Panc1 (cell line): ENCODE results near the gene TIMM9. TPM values are rescaled to one million over a fixed set of nuclear protein-coding genes. Genes with fewer than 3 reads are reported as not detected.
"Not testable (repeated sequence)": the region's sequence is repeated elsewhere in the genome, so short reads cannot be mapped to it uniquely, and the experiment has no call there.

Experiments used
- ATAC-seq: fragments of 200-7000 bp; cut with Tn5 transposase; 2 replicates; pipeline ENCODE4 v1.9.1; 2020; ENCODE audit warnings: mild to moderate bottlenecking, moderate library complexity
- BruUV-seq: library from RNA; stranded (reverse); fragments of 400-500 nt; replicated peaks from 2 replicates; lab custom pipeline; 2021; lab: Mats Ljungman, UMichigan
- CTCF ChIA-PET: fragments of 300-600 bp; sonication (Branson Sonifier 250); formaldehyde crosslinking; loops from one replicate; lab custom pipeline; 2022; ENCODE audit warnings: antibody characterized with exemption; lab: Charles Lee
- POLR2A ChIA-PET: fragments of 300-600 bp; sonication (Branson Sonifier 250); formaldehyde crosslinking; loops from one replicate; lab custom pipeline; 2022; ENCODE audit warnings: antibody characterized with exemption; lab: Charles Lee
- DNase-seq: peaks from one replicate; pipeline ENCODE4 v3.0.0-alpha.2; 2010; ENCODE audit warnings: low read depth, low spot score
- H3K27ac ChIP-seq: 2 replicates; pipeline ENCODE4 v1.5.1; 2011; ENCODE audit warnings: mild to moderate bottlenecking, low read length, inconsistent platforms
- H3K27me3 ChIP-seq: fragments of 200-500 bp; sonication (Bioruptor generic); 2 replicates; pipeline ENCODE4 v1.6.0; 2014; ENCODE audit warnings: low read length, inconsistent platforms; ENCODE audit not compliant: control insufficient read depth, insufficient read depth
- H3K36me3 ChIP-seq: fragments of 200-500 bp; sonication (Bioruptor generic); 2 replicates; pipeline ENCODE4 v1.5.1; 2014; ENCODE audit warnings: inconsistent platforms, mild to moderate bottlenecking, low read length, moderate library complexity; ENCODE audit not compliant: control insufficient read depth, insufficient read depth
- H3K4me1 ChIP-seq: 2 replicates; pipeline ENCODE4 v1.5.1; 2011; ENCODE audit warnings: inconsistent platforms, mild to moderate bottlenecking, low read length, moderate library complexity; ENCODE audit not compliant: control insufficient read depth, insufficient read depth
- H3K4me3 ChIP-seq, 2 experiments: 2 replicates each; pipeline ENCODE4 v1.5.1; 2011 to 2012; ENCODE audit warnings: low read depth in 2 of 2, low read length in 2 of 2, mild to moderate bottlenecking in 2 of 2, inconsistent platforms in 1 of 2, moderate library complexity in 1 of 2
- H3K9me3 ChIP-seq: fragments of 200-500 bp; sonication (Bioruptor generic); 2 replicates; pipeline ENCODE4 v1.5.1; 2014; ENCODE audit warnings: low read depth, mild to moderate bottlenecking, inconsistent platforms, low read length, moderate library complexity; ENCODE audit not compliant: control insufficient read depth, insufficient read depth
- CTCF ChIP-seq: fragments of 450-650 bp; IDR thresholded peaks from 2 replicates; pipeline ENCODE4 v1.5.1; 2017; ENCODE audit warnings: mild to moderate bottlenecking
- TCF7L2 ChIP-seq: IDR thresholded peaks from 2 replicates; pipeline ENCODE4 v1.6.1; 2011; ENCODE audit warnings: mild to moderate bottlenecking, low read depth, low read length, inconsistent platforms
- in situ Hi-C: cut with HindIII; loops from 2 replicates; pipeline ENCODE4 v1.10.0; 2016; ENCODE audit warnings: low sequenced_read_pairs, low pct_unique_long_range_greater_than_20kb
- intact Hi-C: fragments of 100-400 bp; cut with micrococcal nuclease; formaldehyde crosslinking; loops from one replicate; pipeline ENCODE4 v1.10.0; 2022; ENCODE audit not compliant: unreplicated experiment
- total RNA-seq: library from RNA; stranded (reverse); gene quantifications from one replicate; pipeline ENCODE4 v1.2.1, GENCODE V29; 2021; ENCODE audit not compliant: unreplicated experiment

Gene TIMM9
- total RNA-seq, 1 experiment from 2014 or later = 34.4 TPM

- Histone ChIP-seq H3K4me3 (no peak overlapping the region), H3K36me3 (peaks cover 20% of the 10 kb centered on the region), H3K9me3 (no peaks in the 10 kb centered on the region), H3K4me1 (no peaks in the 10 kb centered on the region), H3K27me3 (no peaks in the 10 kb centered on the region), H3K27ac (no peak overlapping the region)
- ATAC-seq (peak; percentile 75; the same call in 1 of the 2 replicates), DNase-seq (peak; percentile 20)
- peak; percentile 45 for TF ChIP-seq CTCF
- TF ChIP-seq TCF7L2 = no peak
- ChIA-PET POLR2A (no interaction called here), CTCF (no interaction called here)
- in situ Hi-C loops (no loop called here), intact Hi-C loops (no loop called here)
- no TSS peak for BruUV-seq
Observed at GRCh38 chr14:58362798-58363412, 64.4 kb downstream of the TIMM9 start.

GRCh38 chr14:58362272-58362671 is 65.1 kb downstream of the TIMM9 start:
- H3K4me1 ChIP-seq, H3K27me3 ChIP-seq, H3K27ac ChIP-seq, H3K4me3 ChIP-seq, ATAC-seq, in situ Hi-C loops, H3K9me3 ChIP-seq, CTCF ChIA-PET, intact Hi-C loops, BruUV-seq, DNase-seq: not testable (repeated sequence)
- POLR2A ChIA-PET = interaction anchor here (0.6 kb wide), 1 partner anchor 1218 kb away, joined by 10 read pairs; no protein-coding TSS in a partner anchor
- H3K36me3 ChIP-seq = peaks cover 18% of the 10 kb centered on the region

Other genes starting within 250 kb of the TIMM9 start
- 34.9 TPM for gene ACTR10, start 227.4 kb downstream of the TIMM9 start, total RNA-seq
- 159 TPM for gene PSMA3, start 182.7 kb downstream of the TIMM9 start, total RNA-seq
- gene ARID4A, start 129.0 kb downstream of the TIMM9 start, total RNA-seq = 11.4 TPM
- gene TOMM20L, start 31.6 kb downstream of the TIMM9 start, total RNA-seq = not detected
- gene KIAA0586, start 188 bp upstream of the TIMM9 start, total RNA-seq = 14.7 TPM
- 0.15 TPM for gene DACT1, start 210.4 kb upstream of the TIMM9 start, total RNA-seq